HepG2 (cell line): Measurements from ENCODE around the gene RBM12. TPM values are rescaled to one million over a fixed set of nuclear protein-coding genes. Genes with fewer than 3 reads are reported as not detected.

Source experiments
- ATAD3A ChIP-seq: sonication (generic); formaldehyde crosslinking; IDR thresholded peaks from 2 replicates; pipeline ENCODE4 v1.4.0; 2020; ENCODE audit warnings: missing genetic modification reagents
- CCAR2 ChIP-seq: fragments of 200-400 bp; formaldehyde crosslinking; optimal IDR thresholded peaks from 2 replicates; pipeline ENCODE3; 2018; ENCODE audit warnings: low read depth, mild to moderate bottlenecking, low read length, moderate library complexity
- CERS6 ChIP-seq: sonication (generic); formaldehyde crosslinking; IDR thresholded peaks from 2 replicates; pipeline ENCODE4 v1.5.0; 2020; ENCODE audit warnings: missing genetic modification reagents
- CHD4 ChIP-seq: fragments of 200-600 bp; sonication (generic); IDR thresholded peaks from 2 replicates; pipeline ENCODE4 v1.7.0; 2017; ENCODE audit warnings: mild to moderate bottlenecking, low read length, borderline replicate concordance
- MYC ChIP-seq: sonication (generic); formaldehyde crosslinking; IDR thresholded peaks from 2 replicates; pipeline ENCODE4 v1.9.0; 2021; ENCODE audit warnings: missing genetic modification reagents, borderline replicate concordance
- NFYB ChIP-seq: sonication (generic); formaldehyde crosslinking; IDR thresholded peaks from 2 replicates; pipeline ENCODE4 v1.4.0; 2020; ENCODE audit warnings: missing genetic modification reagents
- NKX3-1 ChIP-seq: sonication (generic); formaldehyde crosslinking; IDR thresholded peaks from 2 replicates; pipeline ENCODE4 v1.5.0; 2020; ENCODE audit warnings: missing genetic modification reagents
- NRL ChIP-seq: sonication (generic); formaldehyde crosslinking; IDR thresholded peaks from 2 replicates; pipeline ENCODE4 v1.5.0; 2020; ENCODE audit warnings: missing genetic modification reagents, mild to moderate bottlenecking, moderate library complexity, borderline replicate concordance
- ZIK1 ChIP-seq: sonication (generic); formaldehyde crosslinking; IDR thresholded peaks from 2 replicates; pipeline ENCODE4 v1.5.0; 2020; ENCODE audit warnings: mild to moderate bottlenecking, low read depth, missing genetic modification reagents, borderline replicate concordance
- polyA plus RNA-seq, 8 experiments: library from polyadenylated mRNA; depleted of rRNA in 3 of 8; stranded (reverse) in 7 of 8; unstranded in 1 of 8; fragments of >200 nt; fragmentation: Illumina TruSeq in 4 of 8; extraction: Trizol in 4 of 8; gene quantifications; 2 replicates each; pipeline versions ENCODE4 v1.2.1 to v1.2.3, GENCODE V29; 2011 to 2016; ENCODE audit warnings: low read depth in 4 of 8, missing spikeins in 1 of 8, mixed read lengths in 1 of 8; ENCODE audit not compliant: insufficient read depth in 1 of 8
- total RNA-seq, 5 experiments: library from RNA; depleted of rRNA; stranded (reverse); fragments of >200 nt; fragmentation: Illumina TruSeq; extraction: Trizol; gene quantifications; 2 replicates each; pipeline ENCODE4 v1.2.3, GENCODE V29; 2016; ENCODE audit warnings: low read depth in 1 of 5
- TF ChIP-seq, protein P1 (sequence below): sonication (generic); formaldehyde crosslinking; IDR thresholded peaks from 2 replicates; pipeline ENCODE4 v1.5.1; 2020; ENCODE audit warnings: mild to moderate bottlenecking, missing genetic modification reagents, moderate library complexity
- TF ChIP-seq, protein P2 (sequence below), 2 experiments: fragments of 450-650 bp in 1 of 2; sonication (generic) in 1 of 2; formaldehyde crosslinking in 1 of 2; IDR thresholded peaks; 2 replicates each; pipeline versions ENCODE4 v1.6.1 to v1.8.0; 2016 to 2022; ENCODE audit warnings: antibody characterized with exemption in 1 of 2, mild to moderate bottlenecking in 1 of 2, missing genetic modification reagents in 1 of 2
- TF ChIP-seq, protein P3 (sequence below): IDR thresholded peaks from 2 replicates; pipeline ENCODE4 v1.6.1; 2012; ENCODE audit warnings: low read length, improper control_type of control experiment
- TF ChIP-seq, protein P4 (sequence below): sonication (generic); formaldehyde crosslinking; conservative IDR thresholded peaks from 2 replicates; pipeline ENCODE4 v1.4.0; 2020; ENCODE audit warnings: missing genetic modification reagents

RBM12 gene
- total and polyA plus RNA-seq, 2 of the 13 experiments (the other 11 are each of a cell fraction or from before 2014, with no cell fraction given) = 97.9 to 104 TPM

GRCh38 chr20:35695245-35695749 lies 30.6 kb upstream of the RBM12 start (continued):
- TF ChIP-seq, protein P1, sequence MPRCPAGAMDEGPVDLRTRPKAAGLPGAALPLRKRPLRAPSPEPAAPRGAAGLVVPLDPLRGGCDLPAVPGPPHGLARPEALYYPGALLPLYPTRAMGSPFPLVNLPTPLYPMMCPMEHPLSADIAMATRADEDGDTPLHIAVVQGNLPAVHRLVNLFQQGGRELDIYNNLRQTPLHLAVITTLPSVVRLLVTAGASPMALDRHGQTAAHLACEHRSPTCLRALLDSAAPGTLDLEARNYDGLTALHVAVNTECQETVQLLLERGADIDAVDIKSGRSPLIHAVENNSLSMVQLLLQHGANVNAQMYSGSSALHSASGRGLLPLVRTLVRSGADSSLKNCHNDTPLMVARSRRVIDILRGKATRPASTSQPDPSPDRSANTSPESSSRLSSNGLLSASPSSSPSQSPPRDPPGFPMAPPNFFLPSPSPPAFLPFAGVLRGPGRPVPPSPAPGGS (CRISPR knock-in tag) = no peak
- TF ChIP-seq NRL (no peak), ZIK1 (CRISPR knock-in tag) (no peak), ATAD3A (no peak), NKX3-1 (no peak), CHD4 (no peak), NFYB (CRISPR knock-in tag) (no peak), MYC (CRISPR knock-in tag) (no peak), CCAR2 (no peak), CERS6 (no peak)
- TF ChIP-seq, protein P2, sequence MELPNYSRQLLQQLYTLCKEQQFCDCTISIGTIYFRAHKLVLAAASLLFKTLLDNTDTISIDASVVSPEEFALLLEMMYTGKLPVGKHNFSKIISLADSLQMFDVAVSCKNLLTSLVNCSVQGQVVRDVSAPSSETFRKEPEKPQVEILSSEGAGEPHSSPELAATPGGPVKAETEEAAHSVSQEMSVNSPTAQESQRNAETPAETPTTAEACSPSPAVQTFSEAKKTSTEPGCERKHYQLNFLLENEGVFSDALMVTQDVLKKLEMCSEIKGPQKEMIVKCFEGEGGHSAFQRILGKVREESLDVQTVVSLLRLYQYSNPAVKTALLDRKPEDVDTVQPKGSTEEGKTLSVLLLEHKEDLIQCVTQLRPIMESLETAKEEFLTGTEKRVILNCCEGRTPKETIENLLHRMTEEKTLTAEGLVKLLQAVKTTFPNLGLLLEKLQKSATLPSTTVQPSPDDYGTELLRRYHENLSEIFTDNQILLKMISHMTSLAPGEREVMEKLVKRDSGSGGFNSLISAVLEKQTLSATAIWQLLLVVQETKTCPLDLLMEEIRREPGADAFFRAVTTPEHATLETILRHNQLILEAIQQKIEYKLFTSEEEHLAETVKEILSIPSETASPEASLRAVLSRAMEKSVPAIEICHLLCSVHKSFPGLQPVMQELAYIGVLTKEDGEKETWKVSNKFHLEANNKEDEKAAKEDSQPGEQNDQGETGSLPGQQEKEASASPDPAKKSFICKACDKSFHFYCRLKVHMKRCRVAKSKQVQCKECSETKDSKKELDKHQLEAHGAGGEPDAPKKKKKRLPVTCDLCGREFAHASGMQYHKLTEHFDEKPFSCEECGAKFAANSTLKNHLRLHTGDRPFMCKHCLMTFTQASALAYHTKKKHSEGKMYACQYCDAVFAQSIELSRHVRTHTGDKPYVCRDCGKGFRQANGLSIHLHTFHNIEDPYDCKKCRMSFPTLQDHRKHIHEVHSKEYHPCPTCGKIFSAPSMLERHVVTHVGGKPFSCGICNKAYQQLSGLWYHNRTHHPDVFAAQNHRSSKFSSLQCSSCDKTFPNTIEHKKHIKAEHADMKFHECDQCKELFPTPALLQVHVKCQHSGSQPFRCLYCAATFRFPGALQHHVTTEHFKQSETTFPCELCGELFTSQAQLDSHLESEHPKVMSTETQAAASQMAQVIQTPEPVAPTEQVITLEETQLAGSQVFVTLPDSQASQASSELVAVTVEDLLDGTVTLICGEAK (IDR thresholded peaks at IDR 0.05) = no peak
- TF ChIP-seq, protein P2 (CRISPR knock-in tag; IDR thresholded peaks at IDR 0.05) = no peak
- TF ChIP-seq, protein P3, sequence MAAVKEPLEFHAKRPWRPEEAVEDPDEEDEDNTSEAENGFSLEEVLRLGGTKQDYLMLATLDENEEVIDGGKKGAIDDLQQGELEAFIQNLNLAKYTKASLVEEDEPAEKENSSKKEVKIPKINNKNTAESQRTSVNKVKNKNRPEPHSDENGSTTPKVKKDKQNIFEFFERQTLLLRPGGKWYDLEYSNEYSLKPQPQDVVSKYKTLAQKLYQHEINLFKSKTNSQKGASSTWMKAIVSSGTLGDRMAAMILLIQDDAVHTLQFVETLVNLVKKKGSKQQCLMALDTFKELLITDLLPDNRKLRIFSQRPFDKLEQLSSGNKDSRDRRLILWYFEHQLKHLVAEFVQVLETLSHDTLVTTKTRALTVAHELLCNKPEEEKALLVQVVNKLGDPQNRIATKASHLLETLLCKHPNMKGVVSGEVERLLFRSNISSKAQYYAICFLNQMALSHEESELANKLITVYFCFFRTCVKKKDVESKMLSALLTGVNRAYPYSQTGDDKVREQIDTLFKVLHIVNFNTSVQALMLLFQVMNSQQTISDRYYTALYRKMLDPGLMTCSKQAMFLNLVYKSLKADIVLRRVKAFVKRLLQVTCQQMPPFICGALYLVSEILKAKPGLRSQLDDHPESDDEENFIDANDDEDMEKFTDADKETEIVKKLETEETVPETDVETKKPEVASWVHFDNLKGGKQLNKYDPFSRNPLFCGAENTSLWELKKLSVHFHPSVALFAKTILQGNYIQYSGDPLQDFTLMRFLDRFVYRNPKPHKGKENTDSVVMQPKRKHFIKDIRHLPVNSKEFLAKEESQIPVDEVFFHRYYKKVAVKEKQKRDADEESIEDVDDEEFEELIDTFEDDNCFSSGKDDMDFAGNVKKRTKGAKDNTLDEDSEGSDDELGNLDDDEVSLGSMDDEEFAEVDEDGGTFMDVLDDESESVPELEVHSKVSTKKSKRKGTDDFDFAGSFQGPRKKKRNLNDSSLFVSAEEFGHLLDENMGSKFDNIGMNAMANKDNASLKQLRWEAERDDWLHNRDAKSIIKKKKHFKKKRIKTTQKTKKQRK = no peak
- TF ChIP-seq, protein P4, sequence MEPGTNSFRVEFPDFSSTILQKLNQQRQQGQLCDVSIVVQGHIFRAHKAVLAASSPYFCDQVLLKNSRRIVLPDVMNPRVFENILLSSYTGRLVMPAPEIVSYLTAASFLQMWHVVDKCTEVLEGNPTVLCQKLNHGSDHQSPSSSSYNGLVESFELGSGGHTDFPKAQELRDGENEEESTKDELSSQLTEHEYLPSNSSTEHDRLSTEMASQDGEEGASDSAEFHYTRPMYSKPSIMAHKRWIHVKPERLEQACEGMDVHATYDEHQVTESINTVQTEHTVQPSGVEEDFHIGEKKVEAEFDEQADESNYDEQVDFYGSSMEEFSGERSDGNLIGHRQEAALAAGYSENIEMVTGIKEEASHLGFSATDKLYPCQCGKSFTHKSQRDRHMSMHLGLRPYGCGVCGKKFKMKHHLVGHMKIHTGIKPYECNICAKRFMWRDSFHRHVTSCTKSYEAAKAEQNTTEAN = no peak
